HFF-Myc (cell line): Measurements from ENCODE around the gene RPS3.

Source experiments
- DNase-seq: peaks from one replicate; pipeline ENCODE4 v3.0.0-alpha.2; 2011; ENCODE audit warnings: low read depth; ENCODE audit errors: extremely low read depth
- H3K4me3 ChIP-seq: replicated peaks from 2 replicates; pipeline ENCODE4 v1.5.1; 2011; ENCODE audit warnings: low read depth, mild to moderate bottlenecking, control low read depth, low read length
- CTCF ChIP-seq: IDR thresholded peaks from 2 replicates; pipeline ENCODE4 v1.5.1; 2012; ENCODE audit warnings: mild to moderate bottlenecking, low read depth, low read length, control low read depth; ENCODE audit errors: missing control alignments

Gene RPS3

GRCh38 chr11:75430714-75431532 lies 31.6 kb downstream of the RPS3 start:
- no peak for DNase-seq
- H3K4me3 ChIP-seq = peak overlapping the region; percentile 27
- TF ChIP-seq CTCF = no peak

GRCh38 chr11:75431533-75432525 lies 32.5 kb downstream of the RPS3 start:
- no peak overlapping the region for H3K4me3 ChIP-seq
- TF ChIP-seq CTCF = no peak
- DNase-seq = no peak

GRCh38 chr11:75432911-75433321 lies 33.6 kb downstream of the RPS3 start, which contains the start of gene KLHL35:
Gene KLHL35, minus strand, starts transcription at chr11:75433203. Its CDS starts 2,574 bp downstream, at chr11:75430629.
- TF ChIP-seq CTCF = no peak
- no peak for DNase-seq
- no peak within 1 kb of the TSS for H3K4me3 ChIP-seq

- no peak for TF ChIP-seq CTCF
- no peak overlapping the region for H3K4me3 ChIP-seq
- no peak for DNase-seq
These were observed 34.1 kb downstream of the RPS3 start for GRCh38 chr11:75433443-75433842.

- no peak overlapping the region for H3K4me3 ChIP-seq
- no peak for TF ChIP-seq CTCF
- no peak for DNase-seq
These were observed 34.7 kb downstream of the RPS3 start for GRCh38 chr11:75434051-75434450.

- H3K4me3 ChIP-seq = no peak overlapping the region
- DNase-seq = no peak
- no peak for TF ChIP-seq CTCF
These were observed 35.7 kb downstream of the RPS3 start for GRCh38 chr11:75434886-75435570.
